CD4-positive, alpha-beta T cell treated with Interleukin-12 subunit alpha and Interleukin-12 subunit beta, for 1 hour (primary cell): ENCODE measurements around the gene ZBTB43.
"Not testable (repeated sequence)": the region's sequence is repeated elsewhere in the genome, so short reads cannot be mapped to it uniquely, and the experiment has no call there.

Source experiments
- DNase-seq: peaks from one replicate; pipeline ENCODE4 v3.0.0-alpha.2; 2020

Gene ZBTB43, protein sequence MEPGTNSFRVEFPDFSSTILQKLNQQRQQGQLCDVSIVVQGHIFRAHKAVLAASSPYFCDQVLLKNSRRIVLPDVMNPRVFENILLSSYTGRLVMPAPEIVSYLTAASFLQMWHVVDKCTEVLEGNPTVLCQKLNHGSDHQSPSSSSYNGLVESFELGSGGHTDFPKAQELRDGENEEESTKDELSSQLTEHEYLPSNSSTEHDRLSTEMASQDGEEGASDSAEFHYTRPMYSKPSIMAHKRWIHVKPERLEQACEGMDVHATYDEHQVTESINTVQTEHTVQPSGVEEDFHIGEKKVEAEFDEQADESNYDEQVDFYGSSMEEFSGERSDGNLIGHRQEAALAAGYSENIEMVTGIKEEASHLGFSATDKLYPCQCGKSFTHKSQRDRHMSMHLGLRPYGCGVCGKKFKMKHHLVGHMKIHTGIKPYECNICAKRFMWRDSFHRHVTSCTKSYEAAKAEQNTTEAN

DNA sequence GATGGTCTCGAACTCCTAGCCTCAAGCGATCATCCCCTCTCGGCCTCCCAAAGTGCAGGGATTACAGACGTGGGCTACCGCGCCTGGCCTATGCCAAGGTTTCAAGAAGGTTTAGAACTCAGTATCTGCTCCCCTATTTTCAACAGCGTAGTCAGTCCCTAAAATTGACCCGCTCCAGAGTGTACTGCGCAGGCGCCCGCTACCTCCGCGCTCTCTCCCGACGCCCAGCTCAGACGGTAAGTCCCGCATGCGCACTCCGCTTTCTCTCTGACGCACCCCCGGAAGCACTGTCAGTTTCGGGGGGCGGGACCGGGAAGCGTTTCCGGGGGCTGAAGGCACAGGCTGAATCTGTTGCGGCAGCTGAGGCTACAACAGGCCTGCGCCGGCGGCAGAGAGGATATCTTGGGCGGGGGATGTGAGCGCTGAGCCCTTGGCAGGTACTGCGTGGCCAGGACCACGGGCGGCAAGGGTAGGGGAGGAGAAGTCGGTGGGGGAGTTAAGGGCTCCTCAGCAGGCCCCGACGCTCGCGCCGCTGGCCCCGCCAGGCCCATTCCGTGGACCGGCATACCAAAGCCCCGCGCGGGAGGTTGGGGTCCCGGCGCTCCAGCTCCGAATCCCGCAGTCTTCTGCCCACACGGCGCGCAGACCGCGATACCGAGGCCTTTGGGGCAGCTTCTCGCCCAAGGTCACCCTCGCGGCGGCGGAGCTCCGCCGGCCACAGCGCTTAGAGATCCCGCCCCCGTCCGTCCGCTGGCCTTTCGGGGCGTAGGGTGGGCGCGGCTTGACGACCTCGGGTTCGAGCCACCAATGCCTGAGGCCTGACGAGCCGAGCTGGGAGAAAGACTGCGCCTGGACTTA is at the start of gene ZBTB43:
Gene ZBTB43, plus strand, starts transcription at position 345 of the 858 bp plus-strand sequence. CDS start 27,470 bp downstream, outside the sequence.
- peak; percentile 98 for DNase-seq

DNA sequence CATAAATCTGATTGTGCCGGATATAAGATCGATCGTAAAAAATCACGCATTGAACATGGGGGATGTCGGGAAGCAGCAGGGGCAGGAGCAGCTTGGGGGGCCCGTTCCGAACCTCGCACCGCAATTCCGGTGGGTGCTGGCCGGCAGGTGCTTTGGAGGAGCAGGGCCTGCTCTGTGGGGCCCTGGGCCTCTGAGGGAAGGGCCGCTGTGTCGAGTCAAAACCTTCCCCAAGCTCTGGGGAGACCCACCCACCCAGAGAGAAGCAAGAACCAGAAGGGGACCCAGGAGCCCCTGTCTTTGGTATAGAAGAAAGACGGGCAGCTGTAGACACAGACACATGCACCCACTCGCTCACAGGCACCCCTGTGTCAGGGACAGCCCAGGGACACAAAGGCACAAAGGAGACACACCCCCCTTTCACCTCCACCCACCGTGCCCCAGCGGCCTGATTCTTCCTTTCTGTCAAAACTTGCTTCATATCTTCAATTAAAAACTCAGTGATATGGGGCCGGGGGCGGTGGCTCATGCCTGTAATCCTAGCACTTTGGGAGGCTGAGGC is 49.4 kb upstream of the ZBTB43 start:
- DNase-seq, result no peak

DNA sequence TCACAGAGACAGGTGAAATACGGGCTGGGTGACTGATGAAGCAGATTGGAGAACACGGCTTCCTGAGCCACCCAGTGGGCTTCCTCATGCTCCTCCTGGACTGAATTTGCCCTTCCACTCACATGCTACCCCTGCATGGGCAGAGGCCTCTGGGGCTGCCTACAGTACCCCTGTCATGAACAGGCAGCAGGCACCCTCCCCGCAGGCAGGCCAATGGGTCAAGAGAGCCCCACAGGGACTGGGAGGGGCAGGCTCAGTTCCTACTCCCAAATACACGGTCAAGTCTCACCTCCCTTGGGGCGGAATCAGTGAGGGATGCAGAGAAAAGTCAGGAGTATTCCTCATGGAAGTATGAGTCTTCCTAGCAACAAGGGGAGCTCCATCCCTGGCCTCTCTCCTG is 48.6 kb upstream of the ZBTB43 start:
- no peak for DNase-seq

DNA sequence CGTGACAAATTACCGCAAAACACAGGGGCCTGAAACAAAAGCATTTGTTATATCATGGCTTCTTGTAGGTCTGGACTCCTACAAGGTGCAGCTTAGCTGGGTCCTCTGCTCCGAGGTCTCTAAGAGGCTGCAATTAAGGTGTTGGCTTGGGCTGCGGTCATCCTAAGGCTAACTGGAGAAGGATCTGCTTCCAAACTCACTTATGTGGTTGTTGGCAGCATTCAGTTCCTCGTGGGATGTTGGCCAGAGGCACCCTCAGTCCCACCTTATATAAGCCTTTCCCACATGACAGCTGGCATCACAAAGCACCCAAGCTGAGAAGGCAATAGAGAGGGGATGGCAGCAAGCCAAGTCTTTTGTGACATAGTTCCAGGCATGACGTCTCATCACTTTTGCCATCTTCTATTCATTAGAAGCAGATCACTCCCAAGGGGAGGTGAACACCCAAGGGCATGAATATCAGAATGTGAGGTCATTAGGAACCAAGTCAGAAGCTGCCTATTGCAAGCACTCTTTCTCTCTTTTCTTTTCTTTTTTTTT is 47.9 kb upstream of the ZBTB43 start:
- DNase-seq, result no peak

DNA sequence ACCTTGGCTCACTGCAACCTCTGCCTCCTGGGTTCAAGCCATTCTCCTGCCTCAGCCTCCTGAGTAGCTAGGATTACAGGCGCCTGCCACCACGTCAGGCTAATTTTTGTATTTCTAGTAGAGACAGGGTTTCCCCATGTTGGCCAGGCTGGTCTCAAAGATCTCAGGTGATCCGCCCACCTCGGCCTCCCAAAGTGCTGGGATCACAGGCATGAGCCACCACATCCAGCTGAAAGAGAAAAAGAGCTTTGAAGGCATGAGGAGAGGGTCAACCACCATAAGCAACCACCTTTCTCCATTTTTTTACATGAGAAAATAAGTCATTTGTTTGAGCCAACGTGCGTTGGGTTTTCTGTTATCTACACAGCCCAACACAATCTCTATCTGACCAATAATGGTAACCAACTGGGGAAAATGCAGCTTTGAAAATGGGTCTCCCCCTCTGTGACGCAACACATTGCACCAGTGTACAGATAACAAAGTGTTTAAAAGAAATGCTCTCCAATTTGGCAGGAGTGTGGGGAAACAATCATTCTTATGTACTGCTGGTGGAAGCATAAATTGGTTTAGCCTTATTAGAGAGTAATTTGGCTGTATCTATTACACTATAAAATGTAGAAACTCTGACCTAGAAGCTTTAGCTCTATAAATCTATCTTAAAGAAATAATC is 45.8 kb upstream of the ZBTB43 start:
- no peak for DNase-seq

DNA sequence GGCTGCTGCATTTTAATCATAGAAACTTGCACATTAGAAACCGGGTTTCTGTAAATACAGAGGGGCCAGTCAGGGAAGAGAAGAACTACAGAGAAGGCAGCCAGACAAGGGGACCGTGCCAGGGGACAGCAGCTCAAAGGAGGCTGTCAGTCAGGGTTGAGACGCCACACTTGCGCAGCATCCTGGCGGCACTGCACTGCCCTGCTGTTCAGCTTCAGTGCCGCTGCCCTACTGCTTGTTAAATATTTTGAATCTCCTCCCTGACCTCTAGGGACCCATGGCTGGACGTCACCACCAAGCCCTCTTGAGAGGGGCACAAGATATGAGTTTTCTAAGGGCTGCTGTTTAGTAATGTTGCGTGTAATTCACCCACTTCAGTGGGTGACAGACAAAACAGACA is 43.6 kb upstream of the ZBTB43 start:
- no peak for DNase-seq

DNA sequence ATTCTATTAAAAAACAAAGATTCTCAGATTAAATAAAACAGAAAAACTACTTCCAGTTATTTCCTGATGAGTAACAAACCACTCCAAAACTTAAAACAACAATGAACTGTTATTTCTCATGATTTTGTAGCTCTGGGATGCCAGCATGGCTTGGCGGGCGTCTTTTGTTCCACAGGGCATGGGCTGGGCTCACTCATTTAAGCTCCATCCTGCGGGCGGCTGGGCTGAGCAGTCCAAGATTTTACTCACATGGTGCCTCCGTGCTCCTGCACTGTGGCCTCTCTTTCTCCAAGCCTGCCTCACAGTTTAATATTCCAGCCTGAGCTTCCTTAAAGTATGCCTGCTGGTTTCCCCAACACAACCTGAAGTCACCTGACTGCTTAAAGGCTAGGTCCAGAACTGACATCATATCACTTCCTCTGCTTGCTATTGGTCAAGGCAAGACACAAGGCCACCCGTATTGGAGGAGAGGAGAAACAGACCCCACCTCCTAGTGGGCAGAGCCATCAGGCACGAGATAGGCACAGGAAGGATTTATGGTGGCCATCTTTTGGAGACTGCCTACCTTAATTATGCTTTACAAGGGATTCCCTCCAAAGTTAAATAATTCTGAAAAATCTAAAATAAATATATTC is 41.6 kb upstream of the ZBTB43 start:
- no peak for DNase-seq

DNA sequence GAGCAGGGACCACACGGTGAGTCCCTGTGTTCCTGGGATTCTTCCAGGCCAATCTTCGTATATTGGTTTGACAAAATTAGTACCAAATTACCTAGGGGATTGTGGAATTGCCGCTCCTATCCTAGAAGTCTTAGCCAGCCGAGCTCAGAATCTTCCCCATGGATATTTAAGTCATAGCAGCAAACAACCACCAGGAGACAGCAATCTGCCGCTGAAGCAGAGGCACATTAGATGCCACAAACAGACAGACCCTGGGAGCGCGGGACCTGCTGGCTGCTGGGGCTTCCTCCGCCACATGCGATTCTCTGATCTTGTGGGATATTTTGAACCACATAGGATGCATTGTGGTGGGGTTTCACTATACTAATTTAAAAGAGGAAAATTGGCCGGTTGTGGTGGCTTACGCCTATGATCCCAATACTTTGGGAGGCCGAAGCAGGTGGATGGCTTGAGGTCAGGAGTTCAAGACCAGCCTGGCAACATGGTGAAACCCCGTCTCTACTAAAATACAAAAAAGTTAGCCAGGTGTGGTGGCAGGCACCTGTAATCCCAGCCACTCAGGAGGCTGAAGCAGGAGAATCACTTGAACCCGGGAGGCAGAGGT is 31.7 kb upstream of the ZBTB43 start:
- peak; percentile 6 for DNase-seq

DNA sequence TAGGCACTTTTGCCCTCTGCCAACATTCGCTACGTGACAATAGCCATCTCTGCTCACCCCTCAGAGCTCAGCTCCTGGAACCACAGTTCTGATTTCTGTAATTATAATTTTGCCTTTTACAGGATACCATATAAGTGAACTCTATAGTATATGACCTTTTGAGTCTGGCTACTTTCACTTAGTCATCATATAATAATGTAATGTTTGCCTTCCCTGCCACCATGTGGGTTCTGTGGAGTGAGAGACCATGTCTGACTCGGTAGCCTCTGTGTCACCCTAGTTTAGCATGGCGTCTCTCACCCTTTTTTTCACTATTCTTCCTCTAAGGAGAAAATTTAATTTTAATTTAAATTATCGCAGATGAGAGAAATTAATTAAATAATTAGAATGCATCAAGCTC is 28.9 kb upstream of the ZBTB43 start:
- DNase-seq, result no peak

DNA sequence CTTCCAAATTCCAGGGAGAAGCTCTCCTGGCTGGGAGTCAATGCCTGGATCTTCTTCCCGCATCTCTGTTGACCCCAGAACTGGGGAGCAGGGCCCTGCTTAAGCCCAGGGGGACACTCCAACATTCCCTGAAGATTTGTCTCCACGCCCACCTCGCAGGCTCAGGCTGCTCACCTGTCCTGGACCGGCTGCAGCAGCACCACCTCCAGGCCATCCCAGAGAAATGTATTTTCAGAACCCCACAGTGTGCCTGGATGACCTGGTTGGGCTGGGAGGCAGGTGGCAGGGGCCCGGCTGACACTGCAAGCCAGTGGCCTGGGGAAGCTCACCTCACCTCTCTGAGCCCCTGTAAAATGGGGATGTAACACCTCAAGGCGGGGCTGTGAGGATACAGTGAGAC is 27.1 kb upstream of the ZBTB43 start:
- DNase-seq, result no peak

DNA sequence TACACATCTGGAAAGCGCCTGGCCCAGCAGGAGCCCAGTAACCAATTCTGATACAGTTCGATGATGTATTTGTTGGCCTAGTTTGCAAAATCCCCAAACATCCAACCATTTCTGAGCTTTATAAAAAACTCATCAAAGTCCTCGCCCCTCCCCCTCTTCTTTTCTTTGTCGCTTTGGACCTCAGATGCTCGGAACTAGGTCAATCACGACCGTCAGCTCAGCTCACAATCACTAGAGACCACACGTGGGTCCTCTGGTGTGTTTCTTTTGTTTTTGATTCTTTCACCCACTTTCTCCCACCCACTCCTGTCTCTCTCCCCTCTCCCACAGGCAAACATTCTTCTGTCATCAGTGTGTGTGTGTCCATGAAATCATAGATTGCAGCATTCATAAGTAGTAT is 26.7 kb upstream of the ZBTB43 start:
- no peak for DNase-seq

DNA sequence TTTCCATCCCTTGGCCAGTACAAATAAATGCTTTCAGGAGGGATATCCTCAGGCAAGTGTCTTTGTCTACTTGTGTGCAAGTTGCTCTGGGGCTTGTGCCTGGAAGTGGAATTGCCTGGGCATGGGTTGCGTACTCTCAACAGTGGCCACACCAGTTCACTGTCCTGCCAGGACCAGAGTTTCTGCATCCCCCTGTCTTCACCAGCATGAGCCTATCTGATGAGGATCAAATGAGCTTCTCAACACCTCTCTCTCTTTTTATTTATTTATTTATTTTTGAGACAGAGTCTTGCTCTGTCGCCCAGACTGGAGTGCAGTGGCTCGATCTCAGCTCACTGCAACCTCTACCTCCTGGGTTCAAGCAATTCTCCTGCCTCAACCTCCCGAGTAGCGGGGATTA is 26.1 kb upstream of the ZBTB43 start:
- not testable (repeated sequence) for DNase-seq

DNA sequence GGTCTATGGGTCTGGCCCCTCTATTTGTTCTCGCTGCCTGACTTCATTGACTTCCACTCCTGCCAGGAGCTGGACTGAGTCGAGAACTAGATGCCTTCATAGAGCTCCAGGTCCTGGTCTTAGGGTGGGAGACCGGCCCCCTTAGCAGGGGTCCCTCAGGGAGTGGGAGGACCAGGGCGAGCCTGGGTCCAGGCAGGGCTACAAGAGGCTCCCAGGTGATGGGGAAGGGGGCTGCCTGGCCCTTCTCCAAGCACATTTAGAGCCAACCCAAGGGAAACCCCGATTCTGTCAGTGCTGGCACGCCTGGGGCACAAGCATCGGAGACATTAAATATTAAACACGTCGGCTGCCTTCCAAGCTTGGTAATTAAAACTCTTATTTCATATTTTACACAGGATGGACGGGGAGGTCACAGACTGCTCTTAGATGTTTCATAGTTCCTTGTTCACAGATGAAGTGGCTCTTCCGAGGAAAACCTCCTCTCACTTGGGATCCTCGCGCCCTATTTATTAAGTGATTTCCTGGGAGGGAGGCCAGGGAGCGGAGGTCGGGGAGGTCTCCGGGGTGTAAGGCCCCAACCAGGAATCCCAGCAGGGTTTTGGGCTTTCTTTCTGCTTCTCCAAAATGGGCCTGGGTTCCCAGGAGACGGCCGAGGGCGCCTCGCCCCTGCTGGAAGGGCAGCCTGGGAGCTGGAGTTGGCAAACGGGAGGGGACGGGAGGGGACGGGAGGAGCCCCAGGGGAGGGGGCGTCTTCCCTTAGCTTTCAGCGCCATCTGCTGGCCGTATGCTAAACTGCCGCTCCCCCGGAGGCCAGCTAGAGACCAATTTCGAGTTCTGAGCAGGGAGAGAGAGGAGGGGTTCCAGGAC is 23.4 kb upstream of the ZBTB43 start:
- peak; percentile 82 for DNase-seq

DNA sequence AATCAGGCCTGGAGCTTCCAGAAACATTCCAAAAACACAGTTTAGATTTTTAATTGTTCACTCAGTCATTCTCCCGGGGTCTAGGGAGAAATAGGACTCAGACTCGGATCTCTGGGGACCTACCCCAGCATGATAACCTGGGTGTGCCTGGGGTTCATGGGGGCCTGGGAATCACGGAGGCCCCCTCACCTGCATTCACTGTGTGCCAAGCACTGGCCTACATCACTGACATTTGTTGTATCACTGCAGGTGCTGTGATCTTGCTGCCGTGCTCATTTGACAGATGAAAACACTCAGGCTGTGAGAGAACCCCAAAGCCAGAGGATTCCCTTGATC is 22.8 kb upstream of the ZBTB43 start:
- no peak for DNase-seq

DNA sequence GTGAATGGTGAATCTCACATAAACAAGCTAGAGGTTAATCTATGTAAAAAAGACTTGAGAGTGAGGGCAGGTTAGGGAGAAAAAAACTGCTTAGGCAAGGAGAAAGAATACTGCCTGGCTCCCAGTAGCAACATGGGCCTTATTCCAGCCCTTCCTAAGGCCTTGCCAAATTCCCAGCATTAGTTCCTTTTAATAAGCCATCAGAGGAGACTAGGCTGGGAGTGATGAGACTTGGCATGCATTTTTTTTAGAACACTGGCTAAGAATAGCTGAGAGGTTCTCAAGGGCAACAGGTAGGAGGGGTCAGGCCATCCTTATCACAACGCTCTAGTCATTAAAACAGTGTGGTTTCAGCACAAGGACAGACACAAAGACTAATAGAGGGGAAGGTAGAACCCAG is 20.9 kb upstream of the ZBTB43 start:
- DNase-seq, result no peak

DNA sequence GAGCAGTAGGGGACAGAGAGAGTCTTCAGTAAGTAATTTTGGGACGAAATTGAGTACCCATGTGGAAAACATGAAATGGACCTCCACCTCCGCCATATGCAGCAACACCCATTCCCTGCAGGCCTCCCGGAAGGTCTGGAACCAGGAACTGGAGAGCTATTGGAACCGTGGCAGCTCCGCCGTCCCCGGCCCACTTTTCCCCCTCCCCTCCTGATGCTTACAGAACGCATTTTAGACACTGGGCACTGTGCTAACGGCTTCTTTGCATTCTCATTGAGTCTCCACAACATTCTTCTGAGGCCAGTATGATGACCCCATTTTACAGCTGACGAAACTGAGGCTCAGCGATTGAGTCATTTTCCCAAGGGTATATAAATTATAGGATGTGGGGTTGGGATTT is 20.4 kb upstream of the ZBTB43 start:
- no peak for DNase-seq

DNA sequence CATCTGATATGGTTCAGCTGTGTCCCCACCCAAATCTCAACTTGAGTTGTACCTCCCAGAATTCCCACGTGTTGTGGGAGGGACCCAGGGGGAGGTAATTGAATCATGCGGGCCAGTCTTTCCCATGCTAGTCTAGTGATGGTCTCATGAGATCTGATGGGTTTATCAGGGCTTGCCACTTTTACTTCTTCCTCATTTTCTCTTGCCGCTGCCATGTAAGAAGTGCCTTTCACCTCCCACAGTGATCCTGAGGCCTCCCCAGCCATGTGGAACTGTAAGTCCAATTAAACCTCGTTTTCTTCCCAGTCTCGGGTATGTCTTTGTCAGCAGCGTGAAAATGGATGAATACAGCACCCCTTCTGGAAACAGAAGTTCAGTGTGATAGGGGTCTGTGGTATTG is 20.0 kb upstream of the ZBTB43 start:
- not testable (repeated sequence) for DNase-seq

DNA sequence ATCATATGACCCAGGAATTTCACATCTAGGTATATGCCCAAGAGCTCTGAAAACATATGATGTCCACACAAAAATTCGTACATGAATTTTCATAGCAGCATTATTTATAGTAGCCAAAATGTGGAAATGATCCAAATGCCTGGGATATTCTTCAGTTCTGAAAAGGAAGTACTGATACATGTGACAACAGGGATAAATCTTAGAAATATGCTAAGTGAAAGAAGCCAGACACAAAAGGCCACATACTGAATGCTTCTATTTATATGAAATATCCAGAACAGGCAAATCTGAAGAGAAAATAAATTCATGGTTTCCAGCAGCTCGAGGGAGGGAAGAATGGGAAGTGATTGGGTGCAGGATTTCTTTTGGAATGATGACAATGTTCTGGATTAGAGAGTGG is 16.8 kb upstream of the ZBTB43 start:
- no peak for DNase-seq

DNA sequence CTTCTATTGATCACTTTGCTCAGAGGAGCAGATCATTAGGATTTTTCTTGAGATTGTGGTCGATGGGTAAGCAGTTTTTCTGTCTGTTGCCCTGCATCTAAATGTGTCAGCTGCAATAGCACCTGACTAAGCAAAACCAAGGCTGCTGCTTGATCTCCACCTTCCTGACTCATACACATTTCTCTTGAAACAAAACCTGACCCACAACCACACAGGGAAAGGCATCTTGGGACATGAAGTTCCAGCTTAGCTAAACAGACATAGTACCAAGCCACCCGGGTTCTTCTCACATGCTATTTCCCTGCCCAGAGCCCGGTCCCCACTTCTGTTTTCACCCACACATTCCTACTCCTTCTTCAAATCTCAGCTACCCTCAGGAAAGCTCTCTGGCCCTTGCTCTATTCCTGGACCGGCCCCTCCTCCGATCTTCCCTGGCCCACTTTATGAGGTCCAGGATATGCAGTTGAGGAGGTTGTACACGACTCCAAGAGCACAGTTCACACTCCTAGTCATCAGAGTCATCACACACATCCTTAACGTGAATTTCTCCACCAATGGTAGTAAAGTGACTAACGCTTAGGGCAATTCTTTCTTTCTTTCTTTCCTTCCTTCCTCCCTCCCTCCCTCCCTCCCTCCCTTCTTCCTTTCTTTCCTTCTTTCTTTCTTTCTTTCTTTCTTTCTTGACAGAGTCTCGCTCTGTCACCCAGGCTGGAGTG is 16.0 kb upstream of the ZBTB43 start:
- no peak for DNase-seq

DNA sequence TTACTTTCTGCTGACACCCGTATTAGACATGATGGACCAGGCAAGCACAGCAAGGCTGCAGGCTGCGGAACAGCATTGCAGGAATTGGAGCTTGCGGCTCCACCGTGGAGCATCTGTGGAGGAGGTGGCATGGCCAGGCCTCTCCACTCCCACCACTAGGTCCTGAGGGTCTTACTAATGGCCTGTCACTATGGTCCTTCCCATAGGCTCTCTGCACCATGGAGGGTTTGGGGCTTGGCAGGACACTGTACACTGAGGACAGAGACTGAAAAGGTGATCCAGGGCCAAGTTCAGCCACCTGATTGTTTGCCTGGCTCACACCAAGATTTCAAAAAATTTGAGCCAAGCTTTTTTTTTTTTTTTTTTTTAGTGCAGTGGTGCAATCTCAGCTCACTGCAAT is 14.3 kb upstream of the ZBTB43 start:
- no peak for DNase-seq
